D721Med (cell line): ENCODE results near the gene NBR1.
"Not testable (repeated sequence)": the region's sequence is repeated elsewhere in the genome, so short reads cannot be mapped to it uniquely, and the experiment has no call there.

Experiments
- DNase-seq: peaks from one replicate; pipeline ENCODE4 v3.0.0; 2011; ENCODE audit warnings: low spot score; ENCODE audit not compliant: insufficient read length
- FAIRE-seq: peaks from 2 replicates; lab custom pipeline; 2011; peaks lifted over from hg19 to GRCh38; lab: Jason Lieb, UNC
- CTCF ChIP-seq: IDR thresholded peaks from 2 replicates; pipeline ENCODE4 v1.5.1; 2012; ENCODE audit warnings: mild to moderate bottlenecking, control low read depth; ENCODE audit not compliant: insufficient read depth; ENCODE audit errors: missing control alignments

NBR1 gene

DNA sequence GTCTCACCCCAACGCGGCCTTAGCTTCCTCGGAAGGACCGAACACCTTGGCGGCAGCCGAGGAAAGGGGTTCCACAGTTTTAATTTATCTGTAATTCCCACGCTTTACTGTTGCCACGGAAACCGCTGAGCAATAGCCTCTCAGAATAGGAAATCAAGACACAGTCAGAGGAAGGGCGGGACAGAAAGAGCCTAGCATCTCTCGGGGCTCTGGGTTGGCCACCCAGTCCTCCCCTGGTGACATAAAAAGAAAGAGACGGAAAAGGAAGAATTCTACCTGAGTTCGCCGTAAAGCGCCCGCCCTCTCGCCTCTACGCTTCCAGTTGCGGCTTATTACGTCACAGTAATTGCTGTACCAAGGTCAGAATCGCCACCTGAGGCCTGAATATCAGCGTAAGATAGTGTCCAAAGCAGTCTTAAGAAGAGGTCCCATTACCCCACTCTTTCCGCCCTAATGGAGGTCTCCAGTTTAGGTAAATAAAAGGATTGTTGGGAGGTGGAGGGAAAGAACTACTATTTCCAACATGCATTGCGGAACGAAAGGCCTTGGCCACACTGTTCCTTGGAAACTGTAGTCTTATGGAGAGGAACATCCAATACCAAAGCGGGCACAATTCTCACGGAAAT lies 761 bp upstream of the NBR1 start:
- FAIRE-seq = no peak
- peak; percentile 67 for DNase-seq
- TF ChIP-seq CTCF = no peak

- FAIRE-seq = no peak
- peak; percentile 25 for TF ChIP-seq CTCF
- DNase-seq = no peak
These were observed 823 bp downstream of the NBR1 start for GRCh38 chr17:43171586-43172487.

- DNase-seq (no peak), FAIRE-seq (no peak)
- TF ChIP-seq CTCF = no peak
These were observed 4.5 kb downstream of the NBR1 start for GRCh38 chr17:43175213-43176118.

DNA sequence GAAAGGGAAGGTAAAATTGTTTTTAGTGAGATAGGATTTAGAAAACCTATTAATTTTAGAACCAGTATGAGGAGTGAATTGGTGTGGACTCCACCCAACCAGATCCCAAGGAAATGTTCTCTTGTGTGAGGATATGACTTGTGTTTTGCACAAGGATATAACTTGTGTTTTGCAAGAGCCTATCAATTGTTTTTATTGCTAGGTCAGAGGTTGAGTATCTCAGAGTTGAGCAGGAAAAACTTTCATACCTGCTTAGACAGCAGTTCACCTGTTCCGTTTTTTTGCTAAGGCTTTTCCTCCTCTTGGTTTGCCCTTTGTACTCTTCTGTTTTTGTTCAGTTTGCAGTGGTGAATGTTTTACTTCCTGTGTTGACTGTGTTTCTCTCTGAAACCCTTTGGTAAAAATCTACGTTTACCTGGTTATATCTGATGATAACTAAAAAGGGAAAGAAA lies 5.1 kb downstream of the NBR1 start:
- FAIRE-seq = no peak
- TF ChIP-seq CTCF = no peak
- DNase-seq = no peak

DNA sequence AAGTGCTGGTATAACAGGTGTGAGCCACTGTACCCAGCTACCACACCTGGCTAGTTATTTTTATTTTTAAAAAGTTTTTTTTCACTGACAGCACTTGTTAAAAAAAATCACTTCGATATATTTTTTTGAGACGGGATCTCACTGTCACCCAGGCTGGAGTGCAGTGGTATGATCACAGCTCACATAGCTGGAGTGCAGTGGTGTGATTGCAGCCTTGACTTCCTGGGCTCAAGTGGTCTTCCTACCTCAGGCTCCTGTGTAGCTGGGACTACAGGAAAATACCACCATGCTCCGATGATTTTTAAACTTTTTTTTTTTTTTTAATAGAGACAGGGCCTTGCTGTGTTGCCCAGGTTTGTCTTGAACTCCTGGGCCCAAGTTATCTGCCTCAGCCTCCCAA lies 12.9 kb downstream of the NBR1 start:
- no peak for FAIRE-seq
- no peak for DNase-seq
- TF ChIP-seq CTCF = no peak

- FAIRE-seq, DNase-seq: not testable (repeated sequence)
These were observed 15.6 kb downstream of the NBR1 start for GRCh38 chr17:43186656-43187055.

GRCh38 chr17:43193251-43193650 lies 22.2 kb downstream of the NBR1 start:
- no peak for TF ChIP-seq CTCF
- FAIRE-seq (no peak), DNase-seq (no peak)
